Measurements from ENCODE around the gene MPV17.

DNA sequence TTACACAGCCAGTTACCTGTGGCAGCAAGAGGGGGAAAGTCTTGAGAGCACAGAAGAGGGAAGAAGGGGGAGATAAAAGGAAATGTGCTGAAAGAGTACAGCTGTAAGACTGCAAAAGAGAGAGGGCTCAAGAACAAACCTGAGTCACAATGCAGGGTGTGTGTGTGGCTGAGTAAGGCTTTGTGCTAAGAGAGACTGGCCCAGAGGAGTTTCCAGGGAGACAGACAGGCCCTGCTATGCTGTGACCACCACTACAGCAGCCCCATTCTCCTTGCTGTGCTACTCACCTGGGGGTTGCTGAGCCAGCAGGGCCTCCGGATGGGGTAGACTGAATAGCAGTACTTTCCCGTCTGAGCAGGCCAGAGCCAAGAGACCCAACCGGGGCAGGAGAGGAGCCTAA is 12.4 kb upstream of the MPV17 start:
- no peak for TF ChIP-seq POLR2A (IDR thresholded peaks at IDR 0.05)
- TF ChIP-seq, protein P1, sequence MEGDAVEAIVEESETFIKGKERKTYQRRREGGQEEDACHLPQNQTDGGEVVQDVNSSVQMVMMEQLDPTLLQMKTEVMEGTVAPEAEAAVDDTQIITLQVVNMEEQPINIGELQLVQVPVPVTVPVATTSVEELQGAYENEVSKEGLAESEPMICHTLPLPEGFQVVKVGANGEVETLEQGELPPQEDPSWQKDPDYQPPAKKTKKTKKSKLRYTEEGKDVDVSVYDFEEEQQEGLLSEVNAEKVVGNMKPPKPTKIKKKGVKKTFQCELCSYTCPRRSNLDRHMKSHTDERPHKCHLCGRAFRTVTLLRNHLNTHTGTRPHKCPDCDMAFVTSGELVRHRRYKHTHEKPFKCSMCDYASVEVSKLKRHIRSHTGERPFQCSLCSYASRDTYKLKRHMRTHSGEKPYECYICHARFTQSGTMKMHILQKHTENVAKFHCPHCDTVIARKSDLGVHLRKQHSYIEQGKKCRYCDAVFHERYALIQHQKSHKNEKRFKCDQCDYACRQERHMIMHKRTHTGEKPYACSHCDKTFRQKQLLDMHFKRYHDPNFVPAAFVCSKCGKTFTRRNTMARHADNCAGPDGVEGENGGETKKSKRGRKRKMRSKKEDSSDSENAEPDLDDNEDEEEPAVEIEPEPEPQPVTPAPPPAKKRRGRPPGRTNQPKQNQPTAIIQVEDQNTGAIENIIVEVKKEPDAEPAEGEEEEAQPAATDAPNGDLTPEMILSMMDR (IDR thresholded peaks at IDR 0.05), result no peak
- no peak for TF ChIP-seq POLR2AphosphoS5 (IDR thresholded peaks at IDR 0.05)

All from suprapubic skin (tissue), 4 donors.